GM13976 (cell line): Measurements from ENCODE around the gene C17orf67.

ENCODE experiments used
- DNase-seq: peaks from one replicate; pipeline ENCODE4 v3.0.0; 2012; ENCODE audit warnings: low spot score
- in situ Hi-C: fragments of 300-500 bp; cut with MboI; formaldehyde crosslinking; loops from one replicate; pipeline ENCODE4 v1.12.0; 2022; ENCODE audit warnings: low sequenced_read_pairs, mixed read lengths, inconsistent platforms; ENCODE audit not compliant: unreplicated experiment
- TF ChIP-seq, protein P1 (sequence below): IDR thresholded peaks from 2 replicates; pipeline ENCODE4 v1.5.1; 2012; ENCODE audit warnings: borderline replicate concordance, mild to moderate bottlenecking; ENCODE audit not compliant: insufficient read depth; ENCODE audit errors: extremely low read depth, missing control alignments, control extremely low read depth

The C17orf67 gene

DNA sequence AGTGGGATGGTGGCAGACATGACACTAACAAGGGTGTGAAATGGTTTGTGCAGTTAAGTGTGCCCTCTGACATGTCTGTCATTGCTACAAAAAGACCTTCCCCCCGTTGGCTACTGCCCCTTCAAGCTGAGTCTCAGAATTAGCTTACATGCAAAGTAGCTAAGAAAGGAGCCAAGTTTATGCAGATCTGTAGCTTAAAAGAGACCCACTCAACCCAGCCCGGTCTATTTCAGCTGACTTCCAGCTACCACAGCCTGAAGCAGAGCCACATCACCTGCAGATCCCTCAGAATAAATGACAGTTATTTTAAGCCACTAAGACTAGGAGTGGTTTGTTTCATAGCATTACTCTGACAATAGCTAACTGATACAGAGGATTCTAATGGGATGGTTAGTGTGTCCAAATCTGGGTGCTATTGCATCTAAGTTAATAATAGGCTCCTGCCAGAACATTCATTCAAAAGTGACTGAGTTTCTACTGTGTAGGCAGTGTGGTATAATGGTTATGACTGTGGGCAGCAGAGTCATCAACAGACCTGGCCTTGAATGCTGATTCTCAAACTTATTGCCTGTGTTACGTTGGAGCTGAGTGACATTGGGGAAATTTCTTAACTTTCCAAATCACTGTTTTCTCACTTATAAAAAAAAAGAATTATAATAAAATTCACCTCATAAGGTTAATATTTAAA, 11.7 kb downstream of the C17orf67 start:
- in situ Hi-C loops = no loop called here
- DNase-seq = no peak
- TF ChIP-seq, protein P1, sequence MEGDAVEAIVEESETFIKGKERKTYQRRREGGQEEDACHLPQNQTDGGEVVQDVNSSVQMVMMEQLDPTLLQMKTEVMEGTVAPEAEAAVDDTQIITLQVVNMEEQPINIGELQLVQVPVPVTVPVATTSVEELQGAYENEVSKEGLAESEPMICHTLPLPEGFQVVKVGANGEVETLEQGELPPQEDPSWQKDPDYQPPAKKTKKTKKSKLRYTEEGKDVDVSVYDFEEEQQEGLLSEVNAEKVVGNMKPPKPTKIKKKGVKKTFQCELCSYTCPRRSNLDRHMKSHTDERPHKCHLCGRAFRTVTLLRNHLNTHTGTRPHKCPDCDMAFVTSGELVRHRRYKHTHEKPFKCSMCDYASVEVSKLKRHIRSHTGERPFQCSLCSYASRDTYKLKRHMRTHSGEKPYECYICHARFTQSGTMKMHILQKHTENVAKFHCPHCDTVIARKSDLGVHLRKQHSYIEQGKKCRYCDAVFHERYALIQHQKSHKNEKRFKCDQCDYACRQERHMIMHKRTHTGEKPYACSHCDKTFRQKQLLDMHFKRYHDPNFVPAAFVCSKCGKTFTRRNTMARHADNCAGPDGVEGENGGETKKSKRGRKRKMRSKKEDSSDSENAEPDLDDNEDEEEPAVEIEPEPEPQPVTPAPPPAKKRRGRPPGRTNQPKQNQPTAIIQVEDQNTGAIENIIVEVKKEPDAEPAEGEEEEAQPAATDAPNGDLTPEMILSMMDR = no peak

DNA sequence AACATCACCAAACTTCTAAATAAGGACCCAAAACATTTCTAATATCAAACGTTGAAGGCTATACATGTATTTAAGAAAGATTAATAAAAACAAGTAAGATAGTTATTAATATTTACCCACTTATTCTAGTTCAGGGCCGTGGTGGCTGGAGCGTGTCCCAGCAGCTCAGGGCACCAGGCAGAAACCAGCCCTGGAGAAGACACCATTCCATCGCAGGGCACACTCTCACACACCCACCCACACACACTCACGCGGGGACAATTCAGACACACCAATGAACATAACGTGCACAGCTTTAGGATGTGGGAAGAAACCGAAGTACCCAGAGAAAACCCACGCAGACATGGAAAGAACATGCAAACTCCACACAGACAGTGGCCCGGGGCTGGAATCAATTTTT, 13.5 kb downstream of the C17orf67 start:
- DNase-seq = no peak
- in situ Hi-C loops = no loop called here
- TF ChIP-seq, protein P1 = no peak

DNA sequence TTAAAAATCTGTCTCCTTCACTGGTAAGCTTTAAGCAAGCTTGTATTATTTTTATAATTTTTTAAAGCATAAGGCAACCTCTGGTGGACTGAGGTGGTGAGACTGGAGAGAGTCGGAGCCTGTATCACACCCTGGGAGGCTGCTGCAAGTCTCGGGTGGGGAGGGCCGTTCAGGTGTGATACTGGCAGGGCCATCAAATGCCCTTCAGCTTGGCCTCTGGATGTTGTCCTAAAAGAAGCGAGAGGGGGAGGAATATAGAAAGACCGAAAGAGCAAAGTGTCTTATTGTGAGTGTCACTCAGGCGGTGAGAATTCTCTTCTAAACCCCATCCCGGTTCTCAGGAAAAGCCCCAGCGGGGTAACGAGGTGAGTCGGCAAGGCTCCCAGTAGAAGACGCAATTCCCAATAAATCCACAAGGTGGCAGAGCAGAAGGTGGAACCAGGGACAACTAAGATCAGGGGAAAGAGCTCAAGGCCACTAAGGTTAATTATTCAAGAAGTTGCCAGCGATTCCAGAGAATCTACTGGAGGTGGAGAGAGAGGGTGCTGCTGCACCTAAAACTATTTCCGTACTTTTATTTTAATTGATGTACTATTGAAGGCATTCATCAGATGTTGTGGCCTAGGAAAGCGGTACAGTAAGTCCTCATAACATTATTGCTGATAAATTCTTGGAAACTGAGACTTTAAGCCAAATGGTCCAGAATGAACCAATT, 14.1 kb downstream of the C17orf67 start:
- in situ Hi-C loops = loop anchor here (10.0 kb wide), 1 partner anchor 115 kb away; no protein-coding TSS in a partner anchor
- peak; percentile 80 for DNase-seq
- TF ChIP-seq, protein P1 = peak; percentile 69

DNA sequence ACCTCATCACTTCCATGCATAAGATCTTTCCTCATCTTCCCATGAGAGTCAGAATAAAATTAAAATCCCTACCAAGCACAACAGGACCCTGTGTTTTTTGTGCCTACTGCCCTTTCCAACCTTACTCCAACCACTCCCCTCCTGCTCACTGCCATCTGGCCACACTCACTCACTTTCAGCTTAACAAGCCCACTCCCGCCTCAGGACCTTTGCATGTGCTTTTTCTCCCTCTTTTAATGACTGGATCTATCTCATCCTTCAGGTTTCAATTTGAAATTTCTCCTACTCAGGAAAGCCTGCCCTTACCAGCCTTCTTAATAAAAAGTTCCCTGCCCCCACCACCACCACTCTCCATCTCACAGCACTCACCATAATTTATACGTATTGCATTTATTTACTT, 14.7 kb downstream of the C17orf67 start:
- in situ Hi-C loops = loop anchor here (10.0 kb wide), 1 partner anchor 116 kb away; no protein-coding TSS in a partner anchor
- TF ChIP-seq, protein P1 = no peak

GRCh38 chr17:56817066-56817465, 16.7 kb downstream of the C17orf67 start:
- TF ChIP-seq, protein P1 = no peak
- no peak for DNase-seq
- in situ Hi-C loops = loop anchor here (10.0 kb wide), 1 partner anchor 118 kb away; no protein-coding TSS in a partner anchor

More for the DNA sequence above, 14.7 kb downstream of the C17orf67 start:
- no peak for DNase-seq

- in situ Hi-C loops = loop anchor here (10.0 kb wide), 1 partner anchor 119 kb away; no protein-coding TSS in a partner anchor
- DNase-seq = no peak
- TF ChIP-seq, protein P1 = no peak
Measured at GRCh38 chr17:56815711-56816110, 18.0 kb downstream of the C17orf67 start.
